Subcutaneous adipose tissue (tissue), 4 donors: Measurements from ENCODE around the gene FREM2. TPM values are rescaled to one million over a fixed set of nuclear protein-coding genes. Genes with fewer than 3 reads are reported as not detected.

Experiments
- total RNA-seq, 4 donors: library from RNA; depleted of rRNA; stranded (reverse); fragments of >200 nt; gene quantifications; one replicate each; pipeline ENCODE4 v1.1.0, GENCODE V29; 2016
- TF ChIP-seq, protein P1 (sequence below): fragments of 450-650 bp; IDR thresholded peaks from one replicate; pipeline ENCODE4 v1.5.1; 2016; ENCODE audit warnings: low read depth, mild to moderate bottlenecking, control low read depth, antibody characterized with exemption, moderate library complexity

Gene FREM2, protein sequence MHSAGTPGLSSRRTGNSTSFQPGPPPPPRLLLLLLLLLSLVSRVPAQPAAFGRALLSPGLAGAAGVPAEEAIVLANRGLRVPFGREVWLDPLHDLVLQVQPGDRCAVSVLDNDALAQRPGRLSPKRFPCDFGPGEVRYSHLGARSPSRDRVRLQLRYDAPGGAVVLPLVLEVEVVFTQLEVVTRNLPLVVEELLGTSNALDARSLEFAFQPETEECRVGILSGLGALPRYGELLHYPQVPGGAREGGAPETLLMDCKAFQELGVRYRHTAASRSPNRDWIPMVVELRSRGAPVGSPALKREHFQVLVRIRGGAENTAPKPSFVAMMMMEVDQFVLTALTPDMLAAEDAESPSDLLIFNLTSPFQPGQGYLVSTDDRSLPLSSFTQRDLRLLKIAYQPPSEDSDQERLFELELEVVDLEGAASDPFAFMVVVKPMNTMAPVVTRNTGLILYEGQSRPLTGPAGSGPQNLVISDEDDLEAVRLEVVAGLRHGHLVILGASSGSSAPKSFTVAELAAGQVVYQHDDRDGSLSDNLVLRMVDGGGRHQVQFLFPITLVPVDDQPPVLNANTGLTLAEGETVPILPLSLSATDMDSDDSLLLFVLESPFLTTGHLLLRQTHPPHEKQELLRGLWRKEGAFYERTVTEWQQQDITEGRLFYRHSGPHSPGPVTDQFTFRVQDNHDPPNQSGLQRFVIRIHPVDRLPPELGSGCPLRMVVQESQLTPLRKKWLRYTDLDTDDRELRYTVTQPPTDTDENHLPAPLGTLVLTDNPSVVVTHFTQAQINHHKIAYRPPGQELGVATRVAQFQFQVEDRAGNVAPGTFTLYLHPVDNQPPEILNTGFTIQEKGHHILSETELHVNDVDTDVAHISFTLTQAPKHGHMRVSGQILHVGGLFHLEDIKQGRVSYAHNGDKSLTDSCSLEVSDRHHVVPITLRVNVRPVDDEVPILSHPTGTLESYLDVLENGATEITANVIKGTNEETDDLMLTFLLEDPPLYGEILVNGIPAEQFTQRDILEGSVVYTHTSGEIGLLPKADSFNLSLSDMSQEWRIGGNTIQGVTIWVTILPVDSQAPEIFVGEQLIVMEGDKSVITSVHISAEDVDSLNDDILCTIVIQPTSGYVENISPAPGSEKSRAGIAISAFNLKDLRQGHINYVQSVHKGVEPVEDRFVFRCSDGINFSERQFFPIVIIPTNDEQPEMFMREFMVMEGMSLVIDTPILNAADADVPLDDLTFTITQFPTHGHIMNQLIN (N-terminal part only)
- total RNA-seq = 1 to 10 TPM in 1 of 4 donors, under 1 TPM in 3; under 0.01 to 2.9 (median 0.09) TPM

DNA sequence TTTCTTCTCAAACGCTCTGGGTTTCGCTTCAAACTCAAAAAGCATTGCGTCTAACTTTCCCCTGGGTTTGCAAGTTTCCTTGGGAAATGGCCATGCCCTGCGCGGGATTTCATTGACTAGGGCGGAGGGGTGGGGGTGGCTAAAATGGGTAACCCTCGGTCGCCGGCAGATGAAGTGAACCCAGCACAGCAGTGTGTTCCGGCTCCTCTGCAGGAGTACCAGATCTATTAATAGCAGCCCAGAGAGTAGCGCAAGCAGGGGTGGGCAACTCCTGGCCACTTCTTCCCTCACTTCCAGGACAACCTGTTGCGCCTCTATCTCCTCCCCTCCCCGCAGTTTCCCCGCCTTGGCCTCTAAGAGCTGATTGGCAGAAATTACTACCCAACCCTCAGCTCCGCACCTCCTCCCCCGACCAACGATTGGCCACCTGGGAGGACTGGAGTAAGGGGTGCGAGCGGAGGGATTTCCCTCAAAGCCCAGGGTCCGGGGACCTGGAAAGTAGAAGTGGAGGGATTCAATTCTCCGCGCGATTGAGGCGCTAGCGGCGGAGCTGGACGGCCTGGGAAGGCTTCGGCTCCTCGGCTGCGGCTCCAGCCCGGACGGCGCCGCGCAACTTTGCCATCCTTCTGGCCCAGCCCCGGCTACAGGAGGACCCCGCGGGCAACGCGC is at the start of gene FREM2:
Gene FREM2, plus strand, starts transcription at position 501 of the 669 bp plus-strand sequence. CDS start 268 bp downstream, outside the sequence.
- TF ChIP-seq, protein P1, sequence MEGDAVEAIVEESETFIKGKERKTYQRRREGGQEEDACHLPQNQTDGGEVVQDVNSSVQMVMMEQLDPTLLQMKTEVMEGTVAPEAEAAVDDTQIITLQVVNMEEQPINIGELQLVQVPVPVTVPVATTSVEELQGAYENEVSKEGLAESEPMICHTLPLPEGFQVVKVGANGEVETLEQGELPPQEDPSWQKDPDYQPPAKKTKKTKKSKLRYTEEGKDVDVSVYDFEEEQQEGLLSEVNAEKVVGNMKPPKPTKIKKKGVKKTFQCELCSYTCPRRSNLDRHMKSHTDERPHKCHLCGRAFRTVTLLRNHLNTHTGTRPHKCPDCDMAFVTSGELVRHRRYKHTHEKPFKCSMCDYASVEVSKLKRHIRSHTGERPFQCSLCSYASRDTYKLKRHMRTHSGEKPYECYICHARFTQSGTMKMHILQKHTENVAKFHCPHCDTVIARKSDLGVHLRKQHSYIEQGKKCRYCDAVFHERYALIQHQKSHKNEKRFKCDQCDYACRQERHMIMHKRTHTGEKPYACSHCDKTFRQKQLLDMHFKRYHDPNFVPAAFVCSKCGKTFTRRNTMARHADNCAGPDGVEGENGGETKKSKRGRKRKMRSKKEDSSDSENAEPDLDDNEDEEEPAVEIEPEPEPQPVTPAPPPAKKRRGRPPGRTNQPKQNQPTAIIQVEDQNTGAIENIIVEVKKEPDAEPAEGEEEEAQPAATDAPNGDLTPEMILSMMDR = no peak

DNA sequence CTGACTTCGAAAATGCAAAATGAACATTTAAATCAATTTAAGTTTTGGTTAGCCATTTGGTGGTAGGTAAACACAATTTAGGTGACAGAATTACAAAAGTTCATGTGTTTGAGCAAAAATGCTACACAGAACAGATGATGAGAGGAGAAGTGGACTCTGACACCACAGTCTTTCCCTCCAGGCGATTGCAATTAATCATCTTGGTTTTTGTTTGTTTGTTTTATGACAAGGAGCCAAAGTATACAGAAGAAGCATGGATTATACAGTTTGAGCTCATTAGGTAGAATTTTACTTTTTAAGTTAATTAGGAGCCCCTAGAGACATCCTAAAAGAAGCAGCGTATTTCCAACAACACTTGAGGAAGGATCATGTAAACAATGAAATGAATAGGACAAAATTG is 49.3 kb upstream of the FREM2 start:
- TF ChIP-seq, protein P1 = no peak

DNA sequence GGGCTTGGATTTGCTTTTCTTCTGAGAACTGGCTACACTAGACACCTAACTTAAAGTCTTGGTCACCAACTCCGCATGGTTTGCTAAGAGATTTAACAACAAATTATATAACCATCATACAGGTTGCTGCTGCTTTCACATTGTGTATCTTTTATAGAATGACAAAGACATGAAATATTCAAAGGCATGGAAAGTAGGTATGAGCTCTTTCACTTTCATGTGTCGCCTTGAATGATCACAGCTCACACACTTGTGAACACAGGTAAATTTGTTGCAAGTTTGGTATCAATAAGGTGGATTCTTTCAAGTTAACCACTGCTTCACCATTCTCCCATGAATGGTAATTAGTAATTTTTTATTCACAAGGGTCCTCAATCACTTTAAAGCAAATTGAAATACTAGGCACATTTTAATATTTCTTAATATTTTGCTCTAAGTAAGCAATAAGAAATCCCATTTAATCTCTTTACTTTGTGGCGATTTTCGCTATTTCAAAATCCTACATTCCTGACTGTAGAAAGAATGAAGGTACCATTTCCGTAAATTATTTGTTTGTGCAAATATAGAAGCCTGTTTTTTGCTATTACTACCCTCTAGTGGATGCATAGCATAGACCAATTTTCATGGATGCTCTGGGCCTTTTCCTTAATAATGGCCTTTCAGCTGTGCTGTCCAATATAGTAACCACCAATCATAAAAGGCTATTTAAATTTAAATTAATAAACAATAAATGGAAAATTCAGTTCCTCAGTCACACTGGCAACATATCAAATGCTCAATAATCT is 45.5 kb upstream of the FREM2 start:
- TF ChIP-seq, protein P1 = no peak

DNA sequence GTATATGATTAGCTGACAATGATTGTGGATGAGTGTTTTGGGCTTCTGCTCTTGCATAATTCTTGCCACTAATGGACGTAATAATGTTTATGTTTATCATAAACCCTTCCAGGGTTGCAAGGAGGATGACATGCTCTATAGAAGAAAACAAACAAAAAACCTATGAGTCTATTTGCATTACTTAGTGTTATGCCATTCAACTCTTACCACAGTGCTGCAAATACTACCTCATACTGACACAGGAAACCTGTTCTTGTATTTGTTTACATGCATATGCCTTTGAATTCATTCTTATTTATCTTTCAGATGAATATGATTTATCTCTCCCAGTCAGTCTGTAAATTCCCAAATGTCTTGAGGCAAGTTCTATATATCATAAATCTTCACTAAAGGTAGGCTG is 39.6 kb upstream of the FREM2 start:
- TF ChIP-seq, protein P1 = no peak

DNA sequence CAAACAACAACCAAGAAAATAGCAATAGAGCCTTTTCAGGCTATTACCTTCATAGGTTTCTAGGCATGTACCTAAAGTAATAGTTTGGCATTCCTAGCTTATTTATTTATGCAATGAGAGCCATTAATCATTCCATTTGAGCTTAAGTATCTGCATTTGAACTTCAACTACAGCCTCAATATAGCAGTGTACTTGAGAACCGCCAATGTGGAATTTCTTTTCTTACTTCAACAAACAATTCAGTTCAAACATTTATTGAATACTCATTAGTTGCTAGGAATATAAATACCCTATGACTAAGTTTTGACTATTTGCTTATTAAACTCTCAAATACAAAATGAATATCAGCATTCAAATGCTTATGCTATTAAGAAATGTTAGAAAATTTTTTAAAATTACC is 38.0 kb upstream of the FREM2 start:
- TF ChIP-seq, protein P1 = no peak

DNA sequence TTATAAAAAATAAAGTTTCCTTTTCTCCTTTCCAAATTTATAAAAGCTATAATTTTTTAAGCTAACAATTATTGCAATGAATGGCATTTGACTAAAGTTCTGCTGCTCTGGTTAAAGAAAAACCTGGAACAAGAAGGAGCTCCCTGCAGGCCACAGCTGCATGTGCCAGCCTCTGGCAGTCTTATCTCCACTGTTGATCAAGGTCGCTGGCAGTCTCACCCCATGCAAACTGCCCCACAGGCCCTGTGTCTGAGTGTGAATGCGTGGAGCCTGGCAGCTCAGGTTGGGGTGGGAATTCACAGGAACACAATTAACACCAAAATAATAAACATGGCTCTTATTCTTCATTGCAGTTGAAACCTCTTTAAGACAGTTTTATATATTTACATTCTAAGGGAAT is 30.2 kb upstream of the FREM2 start:
- TF ChIP-seq, protein P1 = no peak
